ENCODE data around the gene BSCL2. TPM values are rescaled to one million over a fixed set of nuclear protein-coding genes. Genes with fewer than 3 reads are reported as not detected.

The BSCL2 gene
- total RNA-seq, 4 donors from 2014 or later: 54.9 to 153 (median 89.4) TPM

- TF ChIP-seq CTCF (IDR thresholded peaks at IDR 0.05) (no peak), POLR2A (IDR thresholded peaks at IDR 0.05) (no peak)
- Histone ChIP-seq H3K27ac (no peak overlapping the region), H3K36me3 (peaks cover 1 to 3% of the 10 kb centered on the region in 2 donors), H3K9me3 (no peaks in the 10 kb centered on the region), H3K4me1 (peaks cover 6 to 14% of the 10 kb centered on the region in 2 donors), H3K4me3 (replicated peaks in 1 of 3) (no peak overlapping the region), H3K27me3 (no peaks in the 10 kb centered on the region)
- DNase-seq: no peak
- 90 to 92% methylated on average over 6 to 7 of the region's 7 CpGs for WGBS, 2 donors
- intact Hi-C loops (cut with DNase I): no loop called here
Measured at GRCh38 chr11:62682518-62682917, 24.7 kb downstream of the BSCL2 start.

DNA sequence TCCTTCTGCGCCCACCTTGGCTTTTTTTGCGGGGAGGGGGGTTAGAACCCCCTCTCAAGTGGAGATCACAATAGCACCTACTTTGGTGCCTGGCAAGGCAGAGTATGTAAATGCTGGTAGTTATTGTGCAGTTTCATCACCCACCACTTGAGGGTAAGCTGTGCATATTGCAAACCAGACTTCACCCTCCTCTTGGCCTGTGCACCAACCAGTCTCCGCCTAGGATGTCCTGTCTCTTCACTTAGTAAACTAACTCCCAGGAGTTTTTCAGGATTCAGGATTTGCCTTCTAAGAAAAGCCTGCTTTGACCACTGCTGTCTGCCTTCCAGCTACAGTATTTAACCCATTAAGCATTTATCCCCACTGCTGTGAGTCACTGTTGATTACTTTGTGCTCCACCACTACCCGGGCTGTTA is 26.4 kb downstream of the BSCL2 start:
- TF ChIP-seq POLR2A (IDR thresholded peaks at IDR 0.05): no peak
- peak in 3 of 6 experiments; percentile 16 to 30 (median 20) for TF ChIP-seq CTCF (IDR thresholded peaks at IDR 0.05)
- intact Hi-C loops (cut with DNase I): no loop called here
- no peak overlapping the region for H3K27ac ChIP-seq
- peaks cover 12% of the 10 kb centered on the region in 2 donors for H3K36me3 ChIP-seq
- 48 to 68% methylated on average over 3 to 4 of the region's 4 CpGs for WGBS, 2 donors
- H3K9me3 ChIP-seq: no peaks in the 10 kb centered on the region
- H3K27me3 ChIP-seq: no peaks in the 10 kb centered on the region
- H3K4me3 ChIP-seq (replicated peaks in 1 of 3): no peak overlapping the region
- peaks cover 6 to 20% of the 10 kb centered on the region in 2 donors for H3K4me1 ChIP-seq
- DNase-seq: no peak

- Histone ChIP-seq H3K4me3 (replicated peaks in 1 of 3) (peak within 1 kb of the TSS; percentile 69 to 98 (median 82)), H3K9me3 (no peaks in the 10 kb centered on the region), H3K27ac (peak within 1 kb of the TSS; percentile 77 to 82 (median 80)), H3K27me3 (no peaks in the 10 kb centered on the region), H3K4me1 (peaks cover 6 to 20% of the 10 kb centered on the region in 2 donors), H3K36me3 (peaks cover 12% of the 10 kb centered on the region in 2 donors)
- peak; percentile 88 for DNase-seq
- intact Hi-C loops (cut with DNase I): no loop called here
- WGBS, 2 donors: 10 to 40% methylated on average over 10 to 33 of the region's 55 CpGs
- peak in 1 of 6 experiments; percentile 10 for TF ChIP-seq CTCF (IDR thresholded peaks at IDR 0.05)
- peak in 1 of 2 donors; percentile 58 for TF ChIP-seq POLR2A (IDR thresholded peaks at IDR 0.05)
Measured at GRCh38 chr11:62678770-62679696, 28.2 kb downstream of the BSCL2 start, which contains the start of gene UBXN1. Gene UBXN1 (minus strand): TSS chr11:62679073. CDS start chr11:62678923, 150 bp downstream.

DNA sequence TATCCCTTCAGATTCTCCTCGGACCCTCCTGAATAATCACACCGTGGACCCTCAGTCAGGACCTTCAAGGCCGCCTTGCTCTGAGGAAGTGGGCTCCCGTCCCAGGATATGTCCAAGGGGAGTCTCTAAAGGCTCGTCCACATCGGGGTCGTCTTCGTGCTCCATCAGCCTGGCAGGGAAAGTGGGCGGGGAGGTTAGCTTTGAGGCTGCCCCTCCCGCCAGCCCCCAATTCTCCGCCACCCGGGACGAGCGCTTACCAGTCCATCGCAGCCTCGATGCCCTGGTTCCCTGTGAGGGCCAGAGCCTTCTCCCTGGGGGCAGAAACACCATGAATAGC is 28.8 kb downstream of the BSCL2 start:
- Histone ChIP-seq H3K36me3 (peaks cover 12% of the 10 kb centered on the region in 2 donors), H3K27me3 (no peaks in the 10 kb centered on the region), H3K9me3 (no peaks in the 10 kb centered on the region), H3K27ac (peak overlapping the region; percentile 77 to 82 (median 80)), H3K4me3 (replicated peaks in 1 of 3) (peak overlapping the region; percentile 69 to 98 (median 82)), H3K4me1 (peaks cover 6 to 20% of the 10 kb centered on the region in 2 donors)
- 5 to 14% methylated on average over 9 to 10 of the region's 16 CpGs for WGBS, 2 donors
- DNase-seq: no peak
- no peak for TF ChIP-seq POLR2A (IDR thresholded peaks at IDR 0.05)
- TF ChIP-seq CTCF (IDR thresholded peaks at IDR 0.05): no peak
- intact Hi-C loops (cut with DNase I): no loop called here

DNA sequence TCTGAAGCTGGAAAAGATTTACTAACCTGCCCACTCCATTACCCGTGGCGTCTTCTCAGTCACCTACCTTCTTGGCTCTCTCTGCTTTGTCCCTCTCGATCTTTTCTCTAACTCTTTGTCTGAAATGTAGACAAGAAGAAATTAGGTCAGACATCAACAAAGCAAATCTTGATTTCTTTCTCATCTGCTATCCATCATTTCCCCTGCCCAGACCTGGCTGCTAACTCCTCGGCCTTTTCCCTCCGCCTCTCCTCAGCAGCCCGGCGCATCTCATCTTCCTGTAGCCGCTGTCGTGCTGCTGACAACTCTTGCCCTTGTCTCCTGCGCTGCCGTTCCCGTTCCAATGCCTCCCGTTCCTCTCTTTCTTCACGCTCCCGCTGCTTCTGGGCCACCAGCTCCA is 29.5 kb downstream of the BSCL2 start:
- no peak for DNase-seq
- intact Hi-C loops (cut with DNase I): no loop called here
- H3K27me3 ChIP-seq: no peaks in the 10 kb centered on the region
- 83 to 85% methylated on average over 15 of the region's 15 CpGs for WGBS, 2 donors
- H3K27ac ChIP-seq: peak overlapping the region in 1 of 3 donors; percentile 82
- H3K9me3 ChIP-seq: no peaks in the 10 kb centered on the region
- H3K4me1 ChIP-seq: peaks cover 8 to 27% of the 10 kb centered on the region in 2 donors
- peaks cover 12% of the 10 kb centered on the region in 2 donors for H3K36me3 ChIP-seq
- TF ChIP-seq CTCF (IDR thresholded peaks at IDR 0.05) (no peak), POLR2A (IDR thresholded peaks at IDR 0.05) (no peak)
- H3K4me3 ChIP-seq (replicated peaks in 1 of 3): peak overlapping the region in 1 of 3 donors; percentile 82

All from thyroid gland (tissue), 4 donors.